ENCODE data around the gene SEMA5A. TPM values are rescaled to one million over a fixed set of nuclear protein-coding genes. Genes with fewer than 3 reads are reported as not detected.

SEMA5A gene
- polyA plus RNA-seq, 1 donor (not counting 4 experiments of a cell fraction or from before 2014, with no cell fraction given), result 0.16 TPM

DNA sequence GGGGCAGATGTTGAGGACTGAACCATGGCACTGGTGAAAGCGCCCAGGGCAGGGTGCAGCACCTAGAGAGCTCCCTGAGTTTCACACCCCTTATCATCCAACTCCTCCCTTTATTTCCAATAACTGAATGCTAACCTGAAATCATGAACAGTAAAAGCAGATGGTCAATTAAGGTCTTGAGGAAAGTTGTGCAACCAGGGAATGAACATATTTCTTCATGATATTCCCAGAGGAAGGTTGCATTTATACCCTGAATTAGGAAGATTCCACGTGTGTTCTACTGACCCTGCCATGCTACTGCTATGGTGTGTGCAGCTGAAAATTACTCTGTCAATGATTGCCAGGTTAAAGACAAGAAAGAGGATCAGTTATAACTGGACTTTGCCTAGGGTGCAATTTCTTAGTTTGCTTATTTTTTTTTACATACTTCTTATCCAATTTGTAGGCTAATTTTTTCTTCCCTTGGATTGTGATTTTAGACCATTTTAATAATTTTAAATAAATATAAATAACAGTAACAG lies 319.8 kb downstream of the SEMA5A start:
- H3K36me3 ChIP-seq (ENCODE audit: control insufficient read depth in 2 of 2, extremely low read depth in 1 of 2, insufficient read depth in 2 of 2, low read length in 2 of 2), result no peaks in the 10 kb centered on the region
- TF ChIP-seq, protein P1, sequence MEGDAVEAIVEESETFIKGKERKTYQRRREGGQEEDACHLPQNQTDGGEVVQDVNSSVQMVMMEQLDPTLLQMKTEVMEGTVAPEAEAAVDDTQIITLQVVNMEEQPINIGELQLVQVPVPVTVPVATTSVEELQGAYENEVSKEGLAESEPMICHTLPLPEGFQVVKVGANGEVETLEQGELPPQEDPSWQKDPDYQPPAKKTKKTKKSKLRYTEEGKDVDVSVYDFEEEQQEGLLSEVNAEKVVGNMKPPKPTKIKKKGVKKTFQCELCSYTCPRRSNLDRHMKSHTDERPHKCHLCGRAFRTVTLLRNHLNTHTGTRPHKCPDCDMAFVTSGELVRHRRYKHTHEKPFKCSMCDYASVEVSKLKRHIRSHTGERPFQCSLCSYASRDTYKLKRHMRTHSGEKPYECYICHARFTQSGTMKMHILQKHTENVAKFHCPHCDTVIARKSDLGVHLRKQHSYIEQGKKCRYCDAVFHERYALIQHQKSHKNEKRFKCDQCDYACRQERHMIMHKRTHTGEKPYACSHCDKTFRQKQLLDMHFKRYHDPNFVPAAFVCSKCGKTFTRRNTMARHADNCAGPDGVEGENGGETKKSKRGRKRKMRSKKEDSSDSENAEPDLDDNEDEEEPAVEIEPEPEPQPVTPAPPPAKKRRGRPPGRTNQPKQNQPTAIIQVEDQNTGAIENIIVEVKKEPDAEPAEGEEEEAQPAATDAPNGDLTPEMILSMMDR (optimal IDR thresholded peaks at IDR 0.05 in 1 of 3, IDR thresholded peaks at IDR 0.05 in 1 of 3, conservative IDR thresholded peaks at IDR 0.05 in 1 of 3; ENCODE audit: extremely low read depth in 1 of 3, insufficient read depth in 2 of 3, low read length in 3 of 3), result no peak
- TF ChIP-seq EZH2 (IDR thresholded peaks at IDR 0.05; ENCODE audit: low read length), result no peak
- FAIRE-seq (no peak), DNase-seq (ENCODE audit: low read depth, low spot score) (no peak)
- H3K4me1 ChIP-seq (ENCODE audit: control insufficient read depth, extremely low read depth, insufficient read depth, low read length), result no peaks in the 10 kb centered on the region
- no peaks in the 10 kb centered on the region for H4K20me1 ChIP-seq (ENCODE audit: control insufficient read depth, extremely low read depth, insufficient read depth, low read length)
- no peak overlapping the region for H3K9ac ChIP-seq (ENCODE audit: control insufficient read depth, extremely low read depth, insufficient read depth, low read length)
- H3K4me2 ChIP-seq (ENCODE audit: control insufficient read depth, extremely low read depth, insufficient read depth, low read depth, low read length), result no peak overlapping the region
- no peak overlapping the region for H2AFZ ChIP-seq (ENCODE audit: control insufficient read depth, low read length)
- dilution Hi-C loops (cut with MboI; ENCODE audit: extremely low pct_ligation_motif_present, low sequenced_read_pairs), result no loop called here
- H3K9me3 ChIP-seq (ENCODE audit: control insufficient read depth, low read depth, low read length), result no peaks in the 10 kb centered on the region
- no peaks in the 10 kb centered on the region for H3K9me1 ChIP-seq (ENCODE audit: control insufficient read depth, extremely low read depth, insufficient read depth, low read length)
- no peak overlapping the region for H3K27ac ChIP-seq (ENCODE audit: control insufficient read depth, insufficient read depth, low read length)
- no peaks in the 10 kb centered on the region for H3K79me2 ChIP-seq (ENCODE audit: control insufficient read depth, insufficient read depth, low read length)
- H3K4me3 ChIP-seq (ENCODE audit: control insufficient read depth in 2 of 3, extremely low read depth in 1 of 3, insufficient read depth in 2 of 3, low read depth in 1 of 3, low read length in 3 of 3), result no peak overlapping the region
- no peaks in the 10 kb centered on the region for H3K27me3 ChIP-seq (ENCODE audit: control insufficient read depth, extremely low read depth, insufficient read depth, low read length)

DNA sequence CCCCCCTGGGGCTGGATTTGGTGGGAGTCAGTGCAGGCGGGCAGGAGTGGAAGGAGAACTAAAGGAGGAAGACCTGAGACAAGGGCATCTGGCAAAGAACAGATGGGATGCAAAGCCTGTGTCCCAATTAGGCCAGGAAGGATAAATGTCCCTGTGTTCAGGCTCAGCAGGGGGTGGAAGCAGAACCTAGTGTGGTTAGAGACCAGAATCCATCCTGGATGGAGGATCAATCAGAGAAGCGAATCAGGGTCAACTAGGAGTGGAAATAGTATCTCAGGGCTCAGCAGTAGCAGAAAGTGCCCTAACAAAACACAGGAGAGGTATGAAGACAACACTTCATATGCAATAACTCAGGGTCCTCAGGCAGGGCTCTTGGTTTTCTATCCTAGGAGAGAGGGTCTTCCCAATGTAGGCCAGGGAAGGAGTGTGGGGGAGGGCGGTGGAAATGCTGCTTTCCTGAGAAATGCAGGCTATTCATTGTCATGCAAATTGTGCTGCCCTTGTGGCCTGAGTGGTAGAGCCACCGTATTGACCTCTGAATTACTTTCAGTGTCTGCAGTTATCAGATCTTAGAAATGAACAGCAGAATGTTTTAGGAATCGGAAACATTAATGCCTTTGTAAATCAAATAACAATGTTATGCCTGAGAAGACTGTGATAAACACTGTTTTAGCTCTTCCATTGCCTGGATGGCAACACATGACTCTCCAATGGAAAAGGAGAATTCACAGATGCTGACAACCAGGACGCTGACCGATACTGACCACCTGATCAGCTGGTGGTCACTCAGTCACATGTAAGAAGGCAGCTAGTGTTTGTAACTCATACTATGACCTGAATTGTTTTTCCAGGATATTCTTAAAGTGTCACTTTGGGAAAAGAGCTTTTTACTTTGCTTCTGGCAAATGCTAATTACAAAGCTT lies 323.6 kb downstream of the SEMA5A start:
- FAIRE-seq, result no peak
- H2AFZ ChIP-seq (ENCODE audit: control insufficient read depth, low read length), result no peak overlapping the region
- dilution Hi-C loops (cut with MboI; ENCODE audit: extremely low pct_ligation_motif_present, low sequenced_read_pairs), result no loop called here

More for the DNA sequence above, 323.6 kb downstream of the SEMA5A start:
- no peaks in the 10 kb centered on the region for H3K36me3 ChIP-seq (ENCODE audit: control insufficient read depth in 2 of 2, extremely low read depth in 1 of 2, insufficient read depth in 2 of 2, low read length in 2 of 2)
- no peak overlapping the region for H3K27ac ChIP-seq (ENCODE audit: control insufficient read depth, insufficient read depth, low read length)
- no peaks in the 10 kb centered on the region for H3K4me1 ChIP-seq (ENCODE audit: control insufficient read depth, extremely low read depth, insufficient read depth, low read length)
- no peaks in the 10 kb centered on the region for H3K27me3 ChIP-seq (ENCODE audit: control insufficient read depth, extremely low read depth, insufficient read depth, low read length)
- no peaks in the 10 kb centered on the region for H4K20me1 ChIP-seq (ENCODE audit: control insufficient read depth, extremely low read depth, insufficient read depth, low read length)
- TF ChIP-seq, protein P1 (optimal IDR thresholded peaks at IDR 0.05 in 1 of 3, IDR thresholded peaks at IDR 0.05 in 1 of 3, conservative IDR thresholded peaks at IDR 0.05 in 1 of 3; ENCODE audit: extremely low read depth in 1 of 3, insufficient read depth in 2 of 3, low read length in 3 of 3), result no peak
- no peak for TF ChIP-seq EZH2 (IDR thresholded peaks at IDR 0.05; ENCODE audit: low read length)
- H3K4me3 ChIP-seq (ENCODE audit: control insufficient read depth in 2 of 3, extremely low read depth in 1 of 3, insufficient read depth in 2 of 3, low read depth in 1 of 3, low read length in 3 of 3), result no peak overlapping the region
- H3K79me2 ChIP-seq (ENCODE audit: control insufficient read depth, insufficient read depth, low read length), result no peaks in the 10 kb centered on the region
- no peak overlapping the region for H3K4me2 ChIP-seq (ENCODE audit: control insufficient read depth, extremely low read depth, insufficient read depth, low read depth, low read length)
- H3K9ac ChIP-seq (ENCODE audit: control insufficient read depth, extremely low read depth, insufficient read depth, low read length), result no peak overlapping the region
- H3K9me1 ChIP-seq (ENCODE audit: control insufficient read depth, extremely low read depth, insufficient read depth, low read length), result no peaks in the 10 kb centered on the region
- DNase-seq (ENCODE audit: low read depth, low spot score), result no peak
- H3K9me3 ChIP-seq (ENCODE audit: control insufficient read depth, low read depth, low read length), result no peaks in the 10 kb centered on the region

Data from keratinocyte (primary cell).